HG02798 (cell line): ENCODE results near the gene GRAMD2B.
"Not testable (repeated sequence)": the region's sequence is repeated elsewhere in the genome, so short reads cannot be mapped to it uniquely, and the experiment has no call there.

ENCODE experiments used
- ATAC-seq: cut with Tn5 transposase; IDR thresholded peaks from one replicate; pipeline ENCODE4 v1.9.1; 2021; ENCODE audit warnings: mild to moderate bottlenecking; ENCODE audit not compliant: unreplicated experiment, poor library complexity

GRAMD2B gene

DNA sequence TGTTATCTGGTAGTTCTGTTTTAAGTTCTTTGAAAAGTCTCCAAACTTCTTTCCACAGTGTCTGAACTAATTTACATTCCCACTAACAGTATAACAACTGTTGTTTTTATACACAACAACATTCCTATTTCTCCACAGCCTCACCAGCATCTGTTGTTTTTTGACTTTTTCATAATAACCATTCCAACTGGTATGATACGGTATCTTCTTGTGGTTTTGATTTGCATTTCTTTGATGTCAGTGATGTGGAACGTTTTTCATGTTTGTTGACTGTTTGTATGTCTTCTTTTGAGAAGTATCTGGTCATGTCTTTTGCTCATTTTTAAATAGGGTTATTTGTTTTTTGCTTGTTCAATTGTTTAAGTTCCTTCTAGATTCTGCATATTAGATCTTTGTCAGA lies 12.6 kb upstream of the GRAMD2B start:
- no peak for ATAC-seq

DNA sequence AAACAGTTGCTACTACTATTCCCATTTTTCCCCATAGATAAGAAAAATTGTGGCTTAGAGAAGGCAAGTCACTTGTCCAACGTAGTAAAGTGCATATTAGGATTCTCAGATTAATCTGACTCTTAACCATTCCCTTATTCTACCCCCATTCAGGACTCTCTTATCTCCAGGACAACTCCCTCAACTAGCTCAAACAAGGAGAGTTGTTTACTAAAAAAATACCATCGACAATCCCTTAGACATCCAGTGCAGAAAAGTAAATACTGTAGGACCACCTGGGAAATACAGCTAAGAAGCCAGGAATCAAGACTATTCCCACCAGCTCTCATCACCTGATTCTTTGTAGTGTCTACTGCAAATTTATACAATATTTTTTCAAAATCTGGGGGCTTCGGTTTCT lies 9.4 kb upstream of the GRAMD2B start:
- ATAC-seq, result no peak

DNA sequence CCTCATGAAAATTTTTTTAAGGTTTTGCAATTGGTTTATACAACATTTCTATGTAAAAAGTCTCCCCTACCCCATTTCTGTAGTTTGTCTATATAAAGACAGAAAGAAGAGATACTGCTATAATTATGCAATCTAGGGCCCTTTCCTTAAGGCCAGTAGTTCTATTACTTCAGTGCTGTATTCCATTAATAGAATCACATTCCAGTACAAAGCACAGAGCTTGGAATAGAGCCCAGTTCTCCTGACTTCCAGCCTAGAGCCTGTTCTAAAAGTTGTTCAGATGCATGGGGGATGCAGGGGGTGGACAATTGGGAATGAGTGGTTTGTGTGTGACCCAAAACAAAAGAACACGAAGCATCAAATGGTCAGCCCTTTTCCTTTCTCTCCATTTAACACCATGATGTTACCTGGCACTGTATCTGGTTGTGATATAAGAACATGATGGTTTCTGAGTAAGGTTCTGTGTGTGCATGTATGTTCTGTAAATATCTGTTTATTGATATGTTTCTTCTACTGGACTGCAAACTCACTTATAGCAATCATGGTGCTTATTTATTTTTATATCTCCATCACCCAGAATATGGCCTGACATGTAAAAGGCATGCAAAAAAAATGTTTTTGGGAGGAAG lies 8.2 kb upstream of the GRAMD2B start:
- no peak for ATAC-seq

DNA sequence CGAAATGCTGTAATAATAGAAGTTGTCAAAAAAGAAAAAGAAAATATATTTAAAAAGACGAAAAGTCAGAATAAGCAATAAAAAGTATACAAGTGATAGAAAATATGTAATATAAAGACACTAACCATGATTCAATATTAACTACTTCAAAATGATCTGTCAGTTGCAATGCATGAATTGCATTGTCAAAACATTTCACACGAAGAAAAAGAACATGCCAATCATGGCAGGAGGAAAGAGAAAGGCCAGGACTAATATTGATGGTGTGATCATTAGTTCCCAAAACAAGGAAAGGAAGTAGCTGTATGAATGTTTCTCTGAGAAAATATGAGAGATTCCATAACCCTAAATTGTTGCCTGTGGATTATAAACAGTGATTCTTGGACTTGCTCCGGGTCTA lies 7.4 kb upstream of the GRAMD2B start:
- ATAC-seq, result no peak

DNA sequence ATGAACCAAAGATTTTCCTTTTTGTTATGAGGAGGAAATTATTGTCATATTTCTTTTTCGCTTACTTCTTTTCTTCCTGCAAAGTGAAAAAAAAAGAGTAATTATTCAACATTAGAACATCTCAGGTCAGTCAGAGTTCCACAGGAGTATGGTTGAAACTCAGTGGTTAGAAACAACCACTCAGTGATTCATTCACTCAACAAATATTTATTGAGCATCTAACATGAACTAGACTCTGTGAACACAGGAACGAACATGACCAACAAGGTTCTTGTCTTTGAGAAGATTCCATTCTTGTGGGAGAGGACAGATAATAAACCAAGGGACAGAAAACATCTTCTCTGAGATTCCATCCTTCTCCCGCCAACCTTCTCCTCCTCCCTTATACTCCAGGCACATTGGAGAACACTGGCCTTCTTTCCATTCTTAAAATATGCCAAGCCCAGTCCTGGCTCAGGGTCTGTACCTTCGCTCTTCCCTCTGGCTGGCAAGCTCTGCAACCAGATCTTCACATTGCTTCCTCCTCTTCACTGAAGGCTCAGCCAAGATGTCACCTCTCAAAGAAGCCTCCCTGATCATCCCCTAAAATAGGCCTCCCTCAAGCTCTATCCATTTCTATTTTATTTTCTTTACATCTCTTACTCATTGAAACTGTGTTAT lies 6.8 kb upstream of the GRAMD2B start:
- no peak for ATAC-seq

DNA sequence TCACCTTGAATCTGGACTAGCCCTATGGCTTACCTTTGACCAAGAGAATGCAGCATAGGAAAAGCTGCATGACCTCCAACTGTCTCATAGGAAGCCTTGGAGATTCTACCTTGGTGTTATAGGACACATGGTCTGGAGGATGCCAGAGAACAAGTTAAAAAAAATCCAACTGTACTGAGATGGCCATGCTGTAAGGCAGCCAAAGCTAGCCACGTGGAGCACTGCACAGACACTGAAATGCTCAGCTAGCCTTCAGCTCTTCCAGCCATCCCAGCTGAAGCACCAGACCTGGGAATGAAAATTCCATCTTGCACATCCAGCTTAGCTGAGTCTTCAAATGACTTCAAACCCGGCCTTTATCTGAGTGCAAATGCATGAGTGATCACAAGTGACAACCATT lies 6.0 kb upstream of the GRAMD2B start:
- no peak for ATAC-seq

DNA sequence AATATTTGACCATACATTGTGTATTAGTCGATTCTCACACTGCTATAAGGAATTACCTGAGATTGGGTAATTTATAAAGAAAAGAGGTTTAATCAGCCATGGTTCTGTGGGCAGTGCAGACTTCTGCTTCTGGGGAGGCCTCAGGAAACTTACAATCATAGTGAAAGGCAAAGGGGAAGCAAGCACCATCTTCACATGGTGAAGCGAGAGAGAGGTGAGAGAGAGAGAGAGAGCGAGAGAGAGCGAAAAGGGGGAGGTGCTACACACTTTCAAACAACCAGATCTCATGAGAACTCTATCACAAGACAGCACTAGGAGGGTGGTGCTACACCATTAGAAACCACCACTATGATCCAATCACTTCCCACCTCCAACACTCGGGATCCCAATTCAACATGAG lies 4.1 kb upstream of the GRAMD2B start:
- no peak for ATAC-seq

DNA sequence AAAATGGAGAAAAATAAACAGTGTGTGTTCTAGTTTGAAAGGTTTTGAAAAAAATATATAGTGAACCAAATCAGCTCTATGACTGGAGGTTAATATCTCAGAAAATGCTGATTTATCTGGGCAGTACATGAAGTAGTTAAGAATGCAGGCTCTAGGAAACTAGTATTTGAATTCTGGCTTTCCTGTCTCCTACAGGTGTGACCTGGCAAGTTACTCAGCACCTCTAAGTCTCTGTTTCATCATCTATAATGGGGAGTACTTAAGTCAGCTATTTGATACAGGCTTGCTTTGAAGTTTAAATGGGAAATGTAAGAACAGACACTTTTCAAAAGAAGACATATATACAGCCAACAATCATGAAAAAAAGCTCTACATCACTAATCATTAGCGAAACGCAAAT lies 5.2 kb downstream of the GRAMD2B start:
- ATAC-seq, result no peak

DNA sequence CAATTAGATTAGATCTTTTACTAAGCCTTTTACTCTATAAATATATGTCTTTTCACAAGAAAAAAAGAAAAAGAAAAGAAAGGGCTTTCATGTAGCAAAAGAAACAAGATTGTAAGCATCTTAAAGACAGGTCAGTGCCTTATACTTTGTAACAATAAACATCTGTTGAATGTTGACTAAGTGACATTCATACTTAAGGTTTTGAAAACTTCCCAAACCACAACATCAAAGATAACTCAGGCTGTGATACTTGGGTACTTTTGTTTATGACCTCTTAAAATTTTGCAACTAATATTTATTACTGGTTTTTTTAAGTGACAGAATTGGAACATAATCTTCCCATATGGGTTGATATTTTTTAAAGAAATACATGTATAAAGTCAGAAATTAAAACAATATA lies 7.4 kb downstream of the GRAMD2B start:
- no peak for ATAC-seq

DNA sequence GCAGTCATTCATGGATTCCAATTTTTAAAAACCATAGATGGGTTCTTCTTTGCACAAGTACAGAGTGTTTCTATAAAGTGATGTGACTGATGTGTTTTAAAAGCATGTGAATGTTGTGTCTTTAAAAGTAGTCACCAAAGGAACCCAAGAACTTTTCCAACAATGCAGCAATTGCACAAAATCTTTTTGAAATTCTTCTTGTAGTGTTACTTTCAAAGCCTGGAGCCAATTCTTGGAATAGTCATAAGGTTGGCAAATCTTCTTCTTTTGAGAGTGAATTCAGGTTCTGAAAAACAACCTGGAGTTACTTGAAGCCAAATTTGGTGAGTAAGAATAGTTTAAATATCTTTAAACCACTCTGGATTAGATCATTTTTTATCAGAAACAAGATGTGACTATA lies 10.5 kb downstream of the GRAMD2B start:
- ATAC-seq, result no peak

DNA sequence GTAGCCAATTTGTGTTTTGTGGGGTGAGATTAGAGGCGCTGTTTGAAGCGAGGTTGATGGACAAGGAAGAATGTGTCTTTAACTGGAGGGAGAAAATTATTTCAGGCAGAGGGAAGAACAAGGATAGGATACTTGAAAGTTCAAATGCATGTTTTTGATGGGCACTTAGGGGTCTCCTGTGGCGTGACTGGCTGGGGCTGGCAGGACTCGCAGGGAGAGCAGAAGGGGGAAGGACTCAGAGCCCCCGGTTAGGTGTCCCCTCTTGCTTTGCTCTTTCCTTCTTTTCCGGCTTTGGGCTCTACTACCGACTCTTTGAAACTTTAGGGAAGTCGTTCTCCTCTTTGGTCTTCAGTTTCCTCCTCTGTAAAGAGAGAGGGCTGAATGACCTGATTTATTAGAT lies 12.1 kb downstream of the GRAMD2B start:
- no peak for ATAC-seq

DNA sequence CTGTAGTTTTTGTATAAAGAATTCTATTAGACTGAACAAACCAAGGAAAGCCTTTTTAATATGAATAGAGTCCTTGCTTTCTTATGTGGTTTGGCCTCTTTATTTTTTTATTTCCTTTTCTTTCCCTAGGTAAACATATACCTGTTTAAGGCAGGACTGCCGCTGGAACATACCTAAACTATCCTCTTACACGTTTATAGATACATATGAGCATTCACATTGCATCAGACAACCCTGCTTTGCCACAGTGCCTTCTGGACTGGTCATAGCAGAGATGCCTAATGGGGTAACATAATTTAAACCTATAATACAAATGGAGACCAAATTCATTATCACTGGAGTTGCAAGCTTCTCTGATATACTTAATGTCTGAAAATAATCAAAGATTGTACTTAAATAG lies 12.5 kb downstream of the GRAMD2B start:
- no peak for ATAC-seq

DNA sequence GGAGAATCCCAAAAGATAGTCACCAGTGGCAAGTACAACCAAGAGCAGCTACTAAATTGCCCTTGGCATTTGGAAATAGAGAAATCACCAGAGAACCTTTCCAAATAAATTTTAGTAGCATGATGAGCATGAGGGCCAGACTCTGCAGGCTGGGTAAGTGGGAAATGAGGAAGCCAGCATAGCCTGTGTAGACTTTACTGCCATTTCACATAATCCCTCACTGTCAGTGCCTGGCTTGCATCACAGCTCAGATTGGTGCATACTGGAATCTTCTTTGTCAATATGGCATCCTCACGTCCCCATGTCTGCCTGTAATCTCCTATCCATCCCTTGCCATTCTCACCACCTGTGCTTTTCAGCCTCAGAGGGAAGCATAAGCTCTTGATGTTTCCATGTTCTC lies 14.5 kb downstream of the GRAMD2B start:
- ATAC-seq, result no peak

DNA sequence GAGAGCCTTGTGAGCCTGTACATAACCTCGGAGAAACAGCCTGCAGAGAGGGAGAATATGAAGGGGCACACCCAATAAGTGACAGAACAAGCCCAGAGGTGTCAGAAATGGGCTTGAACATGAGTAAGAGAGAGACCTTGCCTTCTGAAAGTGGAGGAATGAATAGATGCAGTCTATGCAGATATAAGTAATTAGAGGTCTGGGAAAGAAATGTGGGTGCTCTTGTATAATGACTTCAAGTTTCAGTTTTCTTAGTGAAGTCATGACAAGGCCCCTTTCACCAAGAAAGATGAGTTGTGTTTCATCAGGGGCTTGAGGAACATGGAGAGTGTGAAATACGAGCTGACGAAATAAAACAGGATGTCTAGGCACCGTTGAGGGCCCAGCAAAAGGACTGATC lies 15.1 kb downstream of the GRAMD2B start:
- peak; percentile 91 for ATAC-seq

DNA sequence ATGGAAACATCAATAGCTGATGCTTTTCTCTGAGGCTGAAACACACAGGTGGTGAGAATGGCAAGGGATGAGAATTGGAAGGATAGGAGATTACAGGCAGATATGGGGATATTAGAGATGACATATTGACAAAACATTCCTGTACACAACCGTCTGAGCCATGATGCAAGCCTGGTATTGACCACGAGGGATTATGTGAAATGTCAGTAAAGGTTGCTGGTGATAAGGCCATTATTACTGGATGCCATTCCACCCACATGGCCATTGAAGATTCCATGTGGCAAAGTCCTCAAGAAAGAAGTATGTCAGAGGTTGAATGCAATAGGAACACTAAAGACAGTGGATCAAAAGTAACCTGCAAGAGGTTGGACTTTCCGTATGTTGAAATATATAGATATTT lies 15.7 kb downstream of the GRAMD2B start:
- no peak for ATAC-seq

DNA sequence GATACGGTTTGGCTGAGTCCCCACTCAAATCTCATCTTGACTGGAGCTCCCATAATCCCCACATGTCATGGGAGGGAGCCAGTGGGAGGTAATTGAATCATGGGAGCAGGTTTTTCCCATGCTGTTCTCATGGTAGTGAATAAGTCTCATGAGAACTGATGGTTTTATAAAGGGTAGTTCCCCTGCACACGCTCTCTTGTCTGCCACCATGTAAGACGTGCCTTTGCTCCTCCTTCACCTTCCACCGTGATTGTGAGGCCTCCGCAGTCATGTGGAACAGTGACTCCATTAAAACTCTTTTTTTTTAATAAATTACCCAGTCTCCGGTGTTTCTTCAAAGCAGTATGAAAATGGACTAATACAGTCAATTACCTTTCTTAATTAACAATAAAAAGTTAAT lies 16.5 kb downstream of the GRAMD2B start:
- ATAC-seq, result not testable (repeated sequence)

DNA sequence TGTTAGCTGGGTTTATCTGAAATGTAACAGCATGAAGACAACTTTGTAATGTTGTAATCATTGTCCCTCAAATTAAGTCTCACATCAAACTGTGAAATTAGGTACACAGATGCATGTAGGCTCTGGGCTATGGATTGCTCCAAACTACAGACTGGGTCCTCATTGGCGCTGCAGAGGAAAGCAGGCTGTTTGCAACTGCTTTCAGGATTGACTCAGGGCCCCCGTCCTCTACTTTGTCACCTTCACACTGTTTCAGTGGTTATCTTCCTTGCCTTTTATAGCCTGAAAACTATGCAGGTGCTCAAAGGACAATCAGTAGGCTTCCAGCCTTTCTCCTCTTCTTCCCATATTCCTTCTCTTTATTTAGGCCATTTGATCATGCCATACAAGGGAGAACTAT lies 18.0 kb downstream of the GRAMD2B start:
- no peak for ATAC-seq

DNA sequence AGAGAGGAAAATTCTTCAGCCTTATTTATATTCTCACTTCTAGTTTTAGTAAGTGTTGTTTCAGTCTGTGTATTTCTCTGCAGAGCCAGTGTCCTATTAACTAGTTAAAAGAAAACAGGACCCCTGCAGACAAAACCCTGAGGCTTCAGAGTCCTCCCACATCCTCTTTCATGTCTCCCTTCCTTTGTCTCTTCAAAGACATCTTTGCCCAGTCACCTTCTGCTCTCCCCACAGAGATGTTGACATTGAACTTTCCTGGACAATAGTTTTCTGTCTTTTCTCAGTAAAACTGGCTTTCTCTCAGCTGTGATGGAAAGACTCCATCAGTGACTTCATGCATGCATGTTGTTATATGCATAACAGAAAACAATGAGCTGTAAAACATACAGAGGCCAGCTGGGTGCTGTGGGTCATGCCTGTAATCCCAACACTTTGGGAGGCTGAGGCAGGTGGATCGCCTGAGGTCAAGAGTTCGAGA lies 20.2 kb downstream of the GRAMD2B start:
- peak; percentile 91 for ATAC-seq

DNA sequence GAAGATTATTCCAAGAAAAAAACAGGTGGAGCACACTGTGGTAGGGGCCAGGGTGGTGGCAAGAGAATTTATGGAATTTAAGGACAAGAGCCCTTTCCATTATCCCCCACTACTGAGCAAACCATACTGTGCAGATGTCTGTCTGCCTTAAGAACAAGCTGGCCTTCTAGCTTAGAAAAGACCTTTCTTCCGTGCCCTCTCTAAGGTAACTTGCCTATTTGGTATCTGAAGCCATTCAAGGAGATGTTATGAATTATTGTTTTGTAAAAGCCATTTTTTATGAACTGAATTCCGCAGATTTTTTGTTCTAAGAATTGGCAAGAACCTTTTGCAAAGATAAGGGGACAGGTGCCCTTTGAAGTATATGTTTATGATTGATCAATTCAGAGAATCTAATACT lies 20.9 kb downstream of the GRAMD2B start:
- no peak for ATAC-seq

DNA sequence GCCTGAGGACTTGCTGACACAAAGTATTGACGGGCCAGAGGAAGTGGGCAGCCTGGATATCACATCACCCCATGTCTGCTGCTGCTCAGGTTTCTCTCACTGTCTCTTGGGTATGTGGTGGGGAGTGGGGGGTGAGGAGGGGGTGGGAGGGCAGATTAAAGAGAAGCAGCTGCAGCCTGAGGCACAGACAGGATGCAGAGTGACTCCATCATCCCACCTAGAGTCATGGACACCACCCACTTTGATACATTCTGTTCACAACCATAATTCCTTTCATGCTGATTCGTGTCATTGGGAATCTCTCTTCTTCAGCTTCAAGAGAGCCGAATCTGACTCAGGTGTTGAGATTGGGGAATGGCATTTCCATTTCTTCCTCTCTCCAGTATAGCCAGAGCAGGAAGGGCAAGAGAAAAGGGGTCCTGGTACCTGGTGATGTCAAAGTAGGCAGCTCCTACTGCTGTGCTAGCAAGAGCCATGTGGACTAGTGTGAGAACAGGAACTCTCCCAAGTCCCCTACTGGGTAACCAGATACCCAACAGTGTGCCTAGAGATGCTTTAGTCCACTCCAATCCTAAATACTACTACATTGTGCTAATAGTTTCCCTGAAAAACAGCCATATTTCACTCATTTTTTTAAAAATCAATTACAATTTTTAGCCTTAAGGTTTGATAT lies 22.4 kb downstream of the GRAMD2B start:
- ATAC-seq, result no peak

DNA sequence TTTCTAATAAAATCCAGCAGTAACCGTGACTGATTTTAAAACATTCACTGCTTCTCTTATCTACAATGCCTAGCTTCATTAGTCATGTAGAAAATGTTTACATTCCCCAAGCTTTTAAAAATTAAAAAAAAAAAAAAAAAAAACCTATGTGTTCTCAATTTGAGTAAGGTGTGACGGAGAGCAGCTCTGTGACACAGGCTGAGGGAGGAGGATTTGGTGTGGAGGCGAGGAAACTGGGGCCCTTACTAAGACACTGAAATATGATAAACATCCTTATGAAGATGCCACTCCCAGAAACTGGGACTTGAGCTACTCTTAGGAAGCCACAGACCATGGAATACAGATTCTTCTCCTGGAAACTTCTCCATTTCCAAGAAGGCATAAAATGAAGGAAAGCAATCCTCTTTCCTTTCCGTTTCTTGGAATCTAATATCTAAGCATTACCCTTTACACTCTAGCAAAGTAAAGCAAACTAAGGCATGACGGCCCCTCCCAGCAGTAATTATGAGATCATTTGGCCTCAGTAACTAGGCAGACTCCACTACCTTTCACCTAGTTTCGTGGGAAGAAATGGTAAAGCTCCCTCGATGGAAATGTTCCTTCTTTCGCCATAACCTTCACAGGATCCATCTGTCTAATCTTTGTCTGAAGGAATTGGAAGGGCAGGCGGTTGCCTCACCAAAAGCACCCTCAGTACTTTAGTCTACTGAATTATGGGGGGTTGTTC lies 23.5 kb downstream of the GRAMD2B start:
- ATAC-seq, result peak; percentile 37
